Activated CD8-positive, alpha-beta memory T cell treated with anti-CD3 and anti-CD28 coated beads, Interleukin-2, amount 10 ng/mL, durations not matched to agents 7 days and 5 days (primary cell): ENCODE results near the gene PRSS12. TPM values are rescaled to one million over a fixed set of nuclear protein-coding genes. Genes with fewer than 3 reads are reported as not detected.

Experiments
- ATAC-seq: fragments of 150-1000 bp; cut with Tn5 transposase; one replicate; pipeline ENCODE4 v1.10.0; 2021; ENCODE audit warnings: moderate library complexity
- CTCF ChIA-PET: fragments of 350-600 bp; sonication (Branson Sonifier 250); formaldehyde crosslinking; loops from one replicate; lab custom pipeline; 2021; ENCODE audit warnings: antibody characterized with exemption; lab: Charles Lee
- DNase-seq: peaks from one replicate; pipeline ENCODE4 v3.0.0-alpha.2; 2020
- H3K27ac Mint-ChIP-seq: one replicate; pipeline ENCODE4 v1.8.0; 2021; ENCODE audit warnings: mild to moderate bottlenecking, mixed read lengths
- H3K27me3 Mint-ChIP-seq: one replicate; pipeline ENCODE4 v1.8.0; 2021; ENCODE audit warnings: mixed read lengths
- H3K36me3 Mint-ChIP-seq: one replicate; pipeline ENCODE4 v1.8.0; 2021; ENCODE audit warnings: mild to moderate bottlenecking, mixed read lengths
- H3K4me1 Mint-ChIP-seq: one replicate; pipeline ENCODE4 v1.8.0; 2021; ENCODE audit warnings: mixed read lengths
- H3K4me3 Mint-ChIP-seq: one replicate; pipeline ENCODE4 v1.8.0; 2021; ENCODE audit warnings: mild to moderate bottlenecking, moderate library complexity, mixed read lengths
- H3K9me3 Mint-ChIP-seq: one replicate; pipeline ENCODE4 v1.8.0; 2022; ENCODE audit warnings: low read depth, mixed read lengths
- total RNA-seq, 2 experiments: library from RNA; stranded (reverse); gene quantifications; one replicate each; pipeline ENCODE4 v1.2.3, GENCODE V29; 2021

PRSS12 gene
- total RNA-seq, 2 experiments from 2014 or later = not detected

DNA sequence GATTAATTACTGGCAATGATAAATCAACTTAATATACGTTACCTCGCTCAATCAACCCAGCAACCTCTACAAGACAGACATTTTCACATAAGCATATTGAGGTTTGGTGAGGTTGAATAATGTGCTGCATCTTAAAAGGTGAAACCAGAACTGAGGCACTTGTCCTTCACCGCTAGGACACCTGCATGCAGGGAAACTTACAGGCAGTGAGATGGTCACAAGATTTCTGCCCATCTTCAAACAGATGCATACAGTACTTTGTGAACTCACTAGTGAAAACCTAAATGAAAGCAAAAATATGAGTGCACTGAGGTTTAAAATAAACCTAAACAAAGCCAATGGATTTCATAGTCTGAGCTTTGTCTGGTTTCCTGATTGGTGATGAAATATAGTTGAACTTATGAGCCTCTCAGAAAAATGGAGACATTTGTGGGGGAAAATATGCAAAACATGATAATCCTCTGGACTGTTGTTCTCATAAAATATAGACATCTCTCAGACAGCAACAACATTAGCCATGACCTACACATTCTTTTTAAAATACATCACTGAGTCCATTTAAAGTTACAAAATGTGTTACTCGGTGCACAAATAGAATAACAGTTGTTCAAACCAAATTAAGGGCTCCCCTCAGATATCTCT, 20.9 kb upstream of the PRSS12 start:
- no peak for DNase-seq
- CTCF ChIA-PET = no interaction called here
- H3K27ac Mint-ChIP-seq = no peak overlapping the region
- H3K4me1 Mint-ChIP-seq = no peaks in the 10 kb centered on the region
- ATAC-seq = no peak
- no peaks in the 10 kb centered on the region for H3K36me3 Mint-ChIP-seq
- H3K4me3 Mint-ChIP-seq = no peak overlapping the region
- peaks cover 8% of the 10 kb centered on the region for H3K27me3 Mint-ChIP-seq
- no peaks in the 10 kb centered on the region for H3K9me3 Mint-ChIP-seq

DNA sequence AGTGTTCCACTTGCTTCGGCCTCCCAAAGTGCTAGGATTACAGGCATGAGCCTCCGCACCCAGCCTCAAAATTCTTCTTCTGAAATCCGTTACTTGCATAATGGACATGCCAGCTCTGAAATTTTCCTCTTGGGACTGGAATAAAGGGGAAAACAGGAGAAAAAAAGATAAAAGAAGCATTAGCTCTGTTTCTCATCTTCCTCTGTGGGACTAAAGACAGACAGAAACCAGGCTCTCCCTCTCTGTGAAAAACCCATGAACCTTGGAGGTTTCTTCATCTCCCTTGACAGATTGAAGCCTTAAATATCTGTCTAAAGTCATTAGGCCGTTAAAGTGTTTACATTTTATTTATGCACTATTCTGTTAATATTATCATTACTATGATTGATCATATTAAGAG, 19.4 kb upstream of the PRSS12 start:
- Mint-ChIP-seq H3K9me3 (no peaks in the 10 kb centered on the region), H3K36me3 (no peaks in the 10 kb centered on the region), H3K4me3 (no peak overlapping the region), H3K27ac (no peak overlapping the region), H3K27me3 (peaks cover 6% of the 10 kb centered on the region), H3K4me1 (no peaks in the 10 kb centered on the region)
- no peak for DNase-seq
- CTCF ChIA-PET = no interaction called here
- no peak for ATAC-seq

DNA sequence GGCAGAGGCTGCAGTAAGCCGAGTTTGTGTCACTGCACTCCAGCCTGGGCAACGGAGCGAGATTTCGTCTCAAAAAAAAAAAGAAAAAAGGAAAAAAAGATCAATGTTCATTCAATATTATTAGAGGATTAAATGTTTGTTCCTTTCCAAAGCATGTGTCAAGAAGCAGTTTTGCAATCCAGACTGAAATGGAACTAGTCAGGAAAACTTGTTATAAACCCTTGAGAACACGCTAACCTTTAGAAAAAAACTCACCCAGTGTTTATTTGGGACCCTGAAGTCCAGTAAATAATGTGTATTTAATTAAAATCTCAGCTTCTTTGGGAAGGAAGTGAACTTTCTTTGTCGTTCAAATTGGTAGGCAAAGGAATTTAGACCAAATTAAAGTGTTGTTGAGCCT, 16.4 kb upstream of the PRSS12 start:
- Mint-ChIP-seq H3K4me3 (no peak overlapping the region), H3K27ac (no peak overlapping the region), H3K9me3 (no peaks in the 10 kb centered on the region), H3K27me3 (peaks cover 9% of the 10 kb centered on the region), H3K4me1 (no peaks in the 10 kb centered on the region), H3K36me3 (no peaks in the 10 kb centered on the region)
- ATAC-seq = no peak
- DNase-seq = no peak
- CTCF ChIA-PET = no interaction called here

DNA sequence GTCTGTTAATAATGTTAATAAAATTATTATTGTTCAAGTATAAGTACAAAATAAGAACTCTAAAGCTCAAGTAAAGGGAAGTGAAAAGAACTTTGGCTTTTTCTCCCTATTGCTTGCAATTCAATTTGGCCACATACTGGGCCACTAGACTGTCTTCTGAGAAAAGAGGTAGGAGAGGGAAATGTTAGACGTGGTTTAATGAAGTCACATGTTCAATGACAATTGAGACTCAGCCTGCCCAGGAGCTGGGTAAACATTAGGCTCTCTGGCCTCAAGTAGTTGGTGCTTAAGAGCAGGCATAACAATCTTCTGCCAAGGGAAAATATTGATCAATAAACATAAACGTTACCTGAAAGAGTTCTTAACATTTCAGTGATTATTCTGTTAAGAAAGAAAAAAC, 15.1 kb upstream of the PRSS12 start:
- Mint-ChIP-seq H3K4me1 (no peaks in the 10 kb centered on the region), H3K27me3 (peaks cover 13% of the 10 kb centered on the region), H3K27ac (no peak overlapping the region), H3K36me3 (no peaks in the 10 kb centered on the region), H3K4me3 (no peak overlapping the region), H3K9me3 (no peaks in the 10 kb centered on the region)
- no peak for ATAC-seq
- CTCF ChIA-PET = interaction anchor here (2.0 kb wide), 1 partner anchor 15 kb away, joined by 8 read pairs; the partner anchor contains the start of gene PRSS12
- no peak for DNase-seq

DNA sequence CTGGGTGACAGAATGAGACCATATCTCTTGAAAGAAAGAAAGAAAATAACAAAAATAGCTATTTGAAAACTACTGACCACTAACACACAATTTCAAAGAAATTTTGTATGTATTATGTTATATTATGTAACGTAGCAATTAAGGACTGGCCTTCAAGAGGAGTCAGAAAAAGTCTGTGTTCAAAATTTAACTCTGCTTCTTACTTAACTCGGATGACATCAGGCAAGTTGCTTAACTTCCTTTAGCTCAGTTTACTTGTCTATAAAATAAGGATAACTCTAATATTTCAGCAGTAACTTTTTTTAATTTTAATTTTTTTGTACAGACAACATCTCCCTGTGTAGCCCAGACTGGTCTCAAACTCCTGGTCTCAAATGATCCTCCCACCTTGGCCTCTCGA, 14.6 kb upstream of the PRSS12 start:
- Mint-ChIP-seq H3K4me3 (no peak overlapping the region), H3K27ac (no peak overlapping the region), H3K9me3 (no peaks in the 10 kb centered on the region), H3K4me1 (no peaks in the 10 kb centered on the region), H3K27me3 (peaks cover 14% of the 10 kb centered on the region), H3K36me3 (no peaks in the 10 kb centered on the region)
- ATAC-seq (no peak), DNase-seq (no peak)
- CTCF ChIA-PET = interaction anchor here (2.0 kb wide), 1 partner anchor 14 kb away, joined by 8 read pairs; the partner anchor contains the start of gene PRSS12

DNA sequence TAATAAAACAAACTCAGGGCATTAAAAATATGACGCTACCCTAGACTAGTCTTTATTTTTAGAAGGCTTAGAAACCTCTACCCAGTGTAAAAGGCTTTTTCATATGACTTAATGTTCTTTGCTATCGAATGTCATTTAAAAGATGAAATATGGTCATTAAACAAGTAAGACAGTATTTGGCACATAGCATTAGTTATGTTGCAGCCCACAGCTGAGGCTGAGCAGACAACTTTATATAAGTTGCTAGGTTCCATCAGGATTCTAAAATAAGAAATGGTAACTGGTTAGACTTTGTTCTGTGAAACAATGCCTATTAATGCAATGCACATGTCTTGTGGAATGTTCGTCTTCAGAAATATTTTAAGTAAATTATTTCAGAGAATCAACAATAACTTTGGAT, 10.4 kb upstream of the PRSS12 start:
- CTCF ChIA-PET = interaction anchor here (1.7 kb wide), 1 partner anchor 10 kb away, joined by 10 read pairs; the partner anchor contains the start of gene PRSS12
- no peaks in the 10 kb centered on the region for H3K9me3 Mint-ChIP-seq

DNA sequence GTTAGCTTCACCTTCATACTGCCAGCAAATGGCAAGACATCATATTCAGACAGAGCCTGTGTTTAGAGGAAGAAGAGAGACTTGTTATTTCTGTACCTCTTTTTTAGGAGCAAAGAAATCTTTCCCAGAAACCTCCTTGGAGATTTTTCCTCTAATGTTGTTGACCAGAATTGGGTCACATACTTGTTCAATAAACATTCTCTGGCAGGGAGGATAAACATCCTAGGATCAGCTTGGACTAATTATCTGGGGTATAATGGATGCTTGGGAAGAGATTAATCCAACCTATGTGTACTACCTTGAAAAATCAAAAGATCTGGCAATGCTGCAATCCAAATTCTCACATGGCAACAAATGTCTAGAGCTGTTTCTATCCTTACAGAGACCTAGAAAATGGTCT, 8.4 kb upstream of the PRSS12 start:
- no peaks in the 10 kb centered on the region for H3K9me3 Mint-ChIP-seq
- peaks cover 44% of the 10 kb centered on the region for H3K27me3 Mint-ChIP-seq
- H3K27ac Mint-ChIP-seq = no peak overlapping the region
- no peaks in the 10 kb centered on the region for H3K4me1 Mint-ChIP-seq
- H3K36me3 Mint-ChIP-seq = no peaks in the 10 kb centered on the region
- DNase-seq (no peak), ATAC-seq (no peak)
- CTCF ChIA-PET = no interaction called here
- no peak overlapping the region for H3K4me3 Mint-ChIP-seq

More for the DNA sequence above, 10.4 kb upstream of the PRSS12 start:
- Mint-ChIP-seq H3K36me3 (no peaks in the 10 kb centered on the region), H3K27me3 (peaks cover 32% of the 10 kb centered on the region), H3K27ac (no peak overlapping the region), H3K4me3 (no peak overlapping the region), H3K4me1 (no peaks in the 10 kb centered on the region)
- DNase-seq = no peak
- no peak for ATAC-seq

DNA sequence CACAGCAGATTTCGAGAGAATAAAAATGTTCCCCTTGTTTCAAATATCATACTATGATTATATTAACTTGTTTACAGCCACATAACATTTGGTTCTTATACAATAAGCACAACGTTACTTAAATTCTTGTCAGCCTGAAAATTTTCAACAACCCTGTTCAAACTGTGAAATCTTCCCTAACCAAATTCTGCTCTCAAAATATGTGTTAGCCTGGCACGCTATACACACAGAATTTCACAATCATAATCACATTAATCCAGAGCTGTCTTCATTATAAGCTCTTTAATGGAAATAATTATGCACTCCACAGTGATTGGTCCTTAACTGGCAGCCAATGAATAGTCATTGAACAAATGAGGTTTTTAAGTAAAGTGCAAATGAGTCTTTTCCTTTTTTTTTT, 7.3 kb upstream of the PRSS12 start:
- ATAC-seq (no peak), DNase-seq (no peak)
- peaks cover 52% of the 10 kb centered on the region for H3K27me3 Mint-ChIP-seq
- H3K9me3 Mint-ChIP-seq = no peaks in the 10 kb centered on the region
- no peak overlapping the region for H3K4me3 Mint-ChIP-seq
- H3K4me1 Mint-ChIP-seq = no peaks in the 10 kb centered on the region
- CTCF ChIA-PET = no interaction called here
- H3K27ac Mint-ChIP-seq = no peak overlapping the region
- no peaks in the 10 kb centered on the region for H3K36me3 Mint-ChIP-seq

DNA sequence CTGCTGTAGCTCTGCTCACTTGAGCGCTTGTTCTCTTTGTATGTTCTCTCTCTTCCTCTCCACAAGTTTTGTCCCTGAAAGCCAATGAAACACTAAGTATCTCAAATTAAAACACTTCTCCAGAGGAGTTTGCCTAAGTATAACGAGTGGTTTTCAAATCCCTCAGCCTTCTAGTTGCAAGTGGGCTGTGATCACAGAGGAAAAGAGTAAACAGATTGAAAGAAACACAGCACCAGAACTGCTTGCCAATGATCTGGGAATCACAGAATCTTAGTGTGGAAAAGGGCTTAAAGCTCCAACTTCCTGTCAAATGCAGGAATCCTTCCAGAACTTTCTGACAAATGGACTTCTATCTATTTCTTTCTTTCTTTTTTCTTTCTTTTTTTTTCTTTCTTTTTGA, 4.8 kb upstream of the PRSS12 start:
- H3K9me3 Mint-ChIP-seq = no peaks in the 10 kb centered on the region
- no peak overlapping the region for H3K4me3 Mint-ChIP-seq
- H3K27ac Mint-ChIP-seq = no peak overlapping the region
- DNase-seq (no peak), ATAC-seq (no peak)
- H3K4me1 Mint-ChIP-seq = peaks cover 6% of the 10 kb centered on the region
- CTCF ChIA-PET = no interaction called here
- peaks cover 67% of the 10 kb centered on the region for H3K27me3 Mint-ChIP-seq
- no peaks in the 10 kb centered on the region for H3K36me3 Mint-ChIP-seq

DNA sequence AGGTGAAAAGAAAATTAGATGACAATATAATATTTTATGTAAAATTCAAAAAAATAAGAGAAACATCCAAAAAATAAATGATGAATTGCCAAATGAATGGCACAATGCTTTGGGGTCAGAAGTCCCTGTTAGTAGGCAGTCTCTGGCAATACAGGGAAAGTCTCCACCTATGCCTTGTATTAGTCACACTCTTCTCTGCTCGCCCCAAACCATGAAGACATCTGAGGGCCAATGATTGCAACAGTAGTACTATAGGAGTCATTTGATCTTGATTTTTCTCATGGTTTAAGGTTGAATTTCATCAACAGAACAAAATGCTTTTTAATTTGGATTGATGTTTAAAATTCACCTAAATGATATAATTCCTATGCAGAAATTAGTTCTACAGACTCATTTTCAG, 3.9 kb upstream of the PRSS12 start:
- Mint-ChIP-seq H3K4me1 (peaks cover 8% of the 10 kb centered on the region), H3K36me3 (no peaks in the 10 kb centered on the region), H3K4me3 (no peak overlapping the region), H3K9me3 (no peaks in the 10 kb centered on the region), H3K27me3 (peaks cover 68% of the 10 kb centered on the region), H3K27ac (no peak overlapping the region)
- ATAC-seq = no peak
- DNase-seq = no peak
- CTCF ChIA-PET = no interaction called here

DNA sequence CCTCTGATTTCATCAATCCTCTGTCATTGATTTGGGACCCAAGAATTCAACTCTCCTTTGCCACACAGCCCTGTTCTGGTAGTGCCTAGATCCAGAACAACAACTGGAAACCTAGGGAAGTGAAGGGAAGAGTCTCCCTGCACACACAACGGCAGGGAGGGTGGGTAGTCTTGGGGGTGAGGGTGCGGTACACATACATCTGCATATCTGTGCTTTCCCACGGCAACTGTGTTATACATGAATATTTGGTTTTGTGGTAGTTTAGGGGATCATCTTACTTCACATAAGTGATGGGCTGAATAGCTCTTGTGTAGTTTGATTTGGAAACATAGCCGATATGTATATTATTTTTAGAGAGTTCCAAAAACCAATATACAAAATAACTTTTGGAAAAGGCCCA, 3.3 kb upstream of the PRSS12 start:
- ATAC-seq (no peak), DNase-seq (no peak)
- H3K27me3 Mint-ChIP-seq = peaks cover 68% of the 10 kb centered on the region
- CTCF ChIA-PET = no interaction called here
- no peaks in the 10 kb centered on the region for H3K36me3 Mint-ChIP-seq
- H3K4me1 Mint-ChIP-seq = peaks cover 9% of the 10 kb centered on the region
- no peak overlapping the region for H3K4me3 Mint-ChIP-seq
- no peak overlapping the region for H3K27ac Mint-ChIP-seq
- no peaks in the 10 kb centered on the region for H3K9me3 Mint-ChIP-seq

DNA sequence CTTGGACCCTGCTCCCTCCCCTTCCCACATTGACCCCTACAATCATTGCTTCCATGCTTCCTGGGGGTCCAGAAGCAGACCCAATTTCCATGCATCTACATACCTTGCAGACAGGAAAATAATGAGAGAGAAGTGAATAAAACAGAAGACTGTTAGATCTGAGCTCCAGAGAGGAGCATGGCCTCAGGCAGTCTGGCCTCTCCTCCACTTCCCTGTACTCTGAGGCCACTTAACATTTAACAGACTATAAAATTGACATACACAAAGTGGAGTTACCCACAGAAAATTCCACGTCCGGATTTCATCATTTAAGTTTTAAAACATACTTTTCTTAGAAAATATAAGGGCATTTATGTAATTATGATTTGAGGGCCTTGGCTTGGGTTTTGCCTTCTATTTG, 2.1 kb upstream of the PRSS12 start:
- ATAC-seq = no peak
- Mint-ChIP-seq H3K9me3 (no peaks in the 10 kb centered on the region), H3K4me1 (peaks cover 9% of the 10 kb centered on the region), H3K36me3 (no peaks in the 10 kb centered on the region), H3K27ac (no peak overlapping the region), H3K27me3 (peaks cover 76% of the 10 kb centered on the region), H3K4me3 (no peak overlapping the region)
- no peak for DNase-seq
- CTCF ChIA-PET = interaction anchor here (2.0 kb wide), 1 partner anchor 74 kb away, joined by 6 read pairs; no protein-coding TSS in a partner anchor

DNA sequence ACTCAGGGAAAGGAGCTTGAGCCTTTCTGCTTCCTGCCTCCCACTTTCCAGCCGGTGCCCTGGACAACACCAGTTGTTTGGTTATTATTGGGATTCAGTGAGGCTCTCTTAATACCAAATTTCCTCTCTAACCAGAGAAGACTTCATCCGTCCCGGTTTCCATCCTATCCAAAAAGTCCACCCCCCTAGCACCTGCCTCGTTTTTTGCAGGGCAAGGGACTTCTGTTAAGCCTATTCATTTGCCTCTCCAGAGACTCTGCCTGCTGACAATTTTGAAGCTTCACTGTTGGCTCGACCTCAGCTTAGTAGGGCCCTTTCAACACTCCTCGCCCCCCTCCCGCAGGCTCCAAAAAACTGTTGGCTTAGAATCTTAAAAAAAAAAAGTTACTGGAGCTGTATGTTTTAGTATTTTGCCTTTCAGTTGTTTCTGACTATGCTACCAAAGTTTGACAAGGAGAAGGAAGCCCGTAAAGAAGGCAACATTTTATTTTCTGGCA, 779 bp upstream of the PRSS12 start:
- Mint-ChIP-seq H3K36me3 (no peaks in the 10 kb centered on the region), H3K4me1 (peaks cover 9% of the 10 kb centered on the region), H3K27me3 (peaks cover 78% of the 10 kb centered on the region), H3K27ac (no peak overlapping the region), H3K9me3 (no peaks in the 10 kb centered on the region), H3K4me3 (peak overlapping the region; percentile 49)
- ATAC-seq (no peak), DNase-seq (no peak)
- CTCF ChIA-PET = interaction anchor here (0.5 to 2.7 kb wide), 11 partner anchors 9 to 413 kb away, joined by 3 to 12 read pairs (median 6); no protein-coding TSS in a partner anchor
